HG02973 (cell line): ENCODE measurements around the gene C19orf12.

Experiments
- ATAC-seq: cut with Tn5 transposase; IDR thresholded peaks from one replicate; pipeline ENCODE4 v1.9.1; 2021; ENCODE audit warnings: moderate library complexity; ENCODE audit not compliant: unreplicated experiment

The C19orf12 gene

DNA sequence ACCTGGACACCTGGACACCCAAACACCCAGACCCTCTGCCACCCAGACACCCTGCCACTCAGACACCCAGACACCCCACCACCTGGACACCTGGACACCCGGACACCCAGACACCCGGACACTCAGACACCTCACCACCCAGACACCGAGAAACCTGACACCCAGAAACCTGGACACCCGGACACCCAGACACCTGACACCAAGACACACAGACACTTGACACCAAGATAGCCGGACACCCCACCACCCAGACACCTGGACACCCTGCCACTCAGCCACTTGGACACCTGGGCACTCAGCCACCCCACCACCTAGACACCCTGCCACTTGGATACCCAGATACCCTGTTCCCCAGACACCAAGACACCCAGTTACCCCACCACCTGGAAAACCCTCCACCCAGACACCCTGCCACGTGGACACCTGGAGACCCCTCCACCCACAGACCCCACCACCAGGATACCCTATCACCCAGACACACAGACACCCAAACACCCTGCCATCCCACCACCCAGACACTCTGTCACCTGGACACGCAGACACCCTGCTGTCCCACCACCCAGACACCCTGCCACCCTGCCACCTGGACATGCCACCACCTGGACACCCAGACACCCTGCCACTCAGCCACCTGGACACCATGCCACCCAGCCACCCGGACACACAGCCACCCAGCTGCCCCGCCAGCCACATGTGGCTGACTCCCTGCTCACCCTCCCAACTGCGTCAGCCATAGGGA lies 17.4 kb downstream of the C19orf12 start:
- ATAC-seq, result no peak

DNA sequence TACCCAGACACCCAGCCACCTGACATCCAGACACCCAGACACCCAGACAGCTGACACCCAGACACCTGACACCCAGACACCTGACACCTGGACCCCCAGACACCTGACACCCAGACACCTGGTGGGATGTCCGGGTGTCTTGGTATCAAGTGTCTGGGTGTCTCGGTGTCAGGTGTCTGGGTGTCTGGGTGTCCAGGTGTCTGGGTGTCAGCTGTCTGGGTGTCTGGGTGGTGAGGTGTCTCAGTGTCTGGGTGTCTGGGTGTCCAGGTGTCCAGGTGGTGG lies 18.6 kb downstream of the C19orf12 start:
- ATAC-seq, result no peak

DNA sequence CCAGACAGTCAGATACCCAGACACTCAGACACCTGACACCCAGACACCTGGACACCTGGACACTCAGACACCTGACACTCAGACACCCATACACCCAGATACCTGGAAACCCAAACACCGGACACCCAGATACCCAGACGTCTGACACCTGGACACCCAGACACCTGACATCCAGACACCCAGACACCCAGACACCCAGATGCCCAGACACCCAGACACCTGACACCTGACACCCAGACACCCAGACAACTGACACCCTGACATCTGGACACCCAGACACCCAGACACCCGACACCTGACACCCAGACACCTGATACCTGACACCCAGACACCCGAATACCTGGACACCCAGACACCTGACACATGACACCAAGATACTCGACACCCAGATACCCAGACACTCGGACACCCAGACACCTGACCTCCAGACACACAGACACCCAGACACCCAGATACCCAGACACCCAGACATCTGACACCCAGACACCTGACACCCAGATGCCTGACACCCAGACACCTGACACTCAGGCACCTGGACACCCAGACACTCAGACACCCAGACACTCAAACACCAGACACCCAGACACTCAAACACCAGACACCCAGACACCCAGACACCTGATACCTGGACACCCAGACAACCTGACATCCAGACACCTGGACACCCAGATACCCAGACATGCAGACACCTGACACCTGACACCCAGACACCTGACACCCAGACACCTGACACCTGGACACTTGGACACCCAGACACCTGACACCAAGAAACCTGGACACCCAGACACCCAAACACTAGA lies 19.1 kb downstream of the C19orf12 start:
- ATAC-seq, result no peak

DNA sequence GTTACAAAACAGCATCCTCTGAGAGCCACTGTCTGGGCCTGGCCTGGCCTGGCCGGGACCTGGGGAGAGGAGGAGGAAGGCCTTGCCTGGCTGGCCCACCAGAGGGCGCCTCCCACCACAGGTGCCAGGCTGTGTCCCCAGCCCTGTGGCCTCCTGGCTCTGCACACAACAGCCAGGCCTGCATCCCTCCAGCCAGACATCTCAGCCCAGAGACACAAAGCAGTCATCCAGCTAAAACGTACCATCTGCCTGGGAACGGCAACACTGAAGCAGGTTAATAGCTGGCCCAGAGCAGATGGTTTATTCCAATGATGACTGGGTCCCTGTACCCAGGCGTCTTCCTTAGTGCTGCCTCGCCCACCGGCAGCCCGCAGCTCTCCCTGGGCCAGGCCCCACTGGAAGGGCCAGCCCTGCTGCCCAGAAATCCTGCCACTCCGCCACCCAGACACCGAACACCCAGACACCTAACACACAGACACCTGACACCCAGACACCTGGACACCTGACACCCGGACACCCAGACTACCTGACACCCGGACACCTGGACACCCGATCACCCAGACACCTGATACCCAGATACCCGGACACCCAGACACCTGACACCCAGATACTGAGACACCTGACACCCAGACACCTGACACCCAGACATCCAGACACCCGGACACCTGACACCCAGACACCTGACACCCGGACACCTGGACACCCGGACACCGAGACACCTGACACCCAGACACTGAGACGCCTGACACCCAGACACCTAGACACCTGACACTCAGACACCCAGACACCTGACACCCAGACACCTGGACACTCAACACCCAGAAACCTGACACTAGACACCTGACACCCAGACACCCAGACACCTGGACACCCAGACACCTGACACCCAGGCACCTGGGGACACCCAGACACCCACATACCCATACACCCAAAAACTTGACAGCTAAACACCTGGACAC lies 20.1 kb downstream of the C19orf12 start:
- ATAC-seq, result peak; percentile 89

DNA sequence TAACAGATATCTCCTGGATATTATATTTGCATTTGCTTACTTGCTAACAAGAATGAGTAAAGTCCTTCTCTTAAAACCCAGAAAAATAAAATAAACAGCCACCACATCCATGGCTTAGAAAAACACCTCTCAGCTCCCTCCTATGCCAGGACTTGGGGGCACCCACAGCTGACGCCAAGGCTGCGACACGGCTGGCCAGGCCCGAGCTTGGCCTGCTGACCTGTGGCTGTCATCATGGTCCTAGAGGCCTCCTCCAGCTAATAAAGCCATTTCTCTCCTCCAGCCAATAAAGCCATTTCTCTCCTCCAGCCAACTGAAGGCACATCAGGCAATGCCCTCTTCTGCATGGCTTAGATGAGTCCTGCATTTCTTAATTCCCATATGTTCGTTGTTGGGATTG lies 20.9 kb downstream of the C19orf12 start:
- ATAC-seq, result no peak

DNA sequence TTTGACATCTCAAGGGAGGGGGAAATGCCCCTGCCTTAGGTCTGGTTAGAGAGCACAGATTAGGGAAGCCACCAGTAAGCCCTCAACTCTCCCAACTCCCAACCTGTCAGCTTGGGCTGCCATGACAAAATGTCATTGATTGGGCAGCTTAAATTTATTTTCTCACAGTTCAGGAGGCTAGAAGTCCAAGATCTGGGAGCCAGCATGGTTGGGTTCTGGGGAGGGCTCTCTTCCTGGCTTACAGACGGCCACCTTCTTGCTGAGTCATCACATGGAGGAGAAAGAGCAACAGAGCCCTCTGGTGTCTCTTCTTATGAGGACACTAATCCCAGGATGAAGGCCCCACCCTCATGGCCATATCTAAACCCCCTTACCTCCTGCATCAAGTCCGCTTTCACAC lies 24.2 kb downstream of the C19orf12 start:
- ATAC-seq, result no peak

DNA sequence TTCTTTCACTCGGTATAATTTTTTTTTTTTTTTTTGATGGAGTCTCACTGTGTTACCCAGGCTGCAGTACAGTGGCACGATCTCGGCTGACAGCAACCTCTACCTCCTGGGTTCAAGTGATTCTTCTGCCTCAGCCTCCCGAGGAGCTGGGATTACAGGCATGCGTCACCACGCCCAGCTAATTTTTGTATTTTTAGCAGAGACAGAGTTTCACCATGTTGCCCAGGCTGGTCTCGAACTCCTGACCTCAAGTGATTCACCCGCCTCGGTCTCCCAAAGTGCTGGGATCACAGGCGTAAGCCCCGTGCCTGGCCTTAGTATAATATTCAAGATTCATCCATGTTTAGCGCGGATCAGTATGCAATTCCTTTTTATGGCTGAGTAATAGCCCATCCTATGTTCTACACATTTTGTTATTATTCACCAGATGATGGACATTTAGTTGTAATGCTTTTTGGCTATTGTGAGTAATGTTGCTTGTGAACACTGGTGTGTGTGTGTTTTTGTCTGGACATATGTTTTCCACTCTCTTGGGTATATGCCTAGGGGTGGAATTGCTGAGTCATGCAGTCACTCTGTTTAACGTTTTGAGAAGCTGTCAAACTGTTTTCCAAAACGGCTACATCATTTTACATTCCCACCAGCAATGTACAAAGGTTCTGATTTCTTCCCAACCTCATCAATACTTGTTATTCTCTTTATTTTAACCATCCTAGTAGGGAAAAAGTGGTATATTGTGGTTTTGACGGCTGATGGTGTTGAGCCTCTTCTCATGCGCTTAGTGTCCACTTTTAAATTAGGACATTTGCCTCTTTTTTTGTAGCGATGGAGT lies 26.9 kb downstream of the C19orf12 start:
- ATAC-seq, result no peak

DNA sequence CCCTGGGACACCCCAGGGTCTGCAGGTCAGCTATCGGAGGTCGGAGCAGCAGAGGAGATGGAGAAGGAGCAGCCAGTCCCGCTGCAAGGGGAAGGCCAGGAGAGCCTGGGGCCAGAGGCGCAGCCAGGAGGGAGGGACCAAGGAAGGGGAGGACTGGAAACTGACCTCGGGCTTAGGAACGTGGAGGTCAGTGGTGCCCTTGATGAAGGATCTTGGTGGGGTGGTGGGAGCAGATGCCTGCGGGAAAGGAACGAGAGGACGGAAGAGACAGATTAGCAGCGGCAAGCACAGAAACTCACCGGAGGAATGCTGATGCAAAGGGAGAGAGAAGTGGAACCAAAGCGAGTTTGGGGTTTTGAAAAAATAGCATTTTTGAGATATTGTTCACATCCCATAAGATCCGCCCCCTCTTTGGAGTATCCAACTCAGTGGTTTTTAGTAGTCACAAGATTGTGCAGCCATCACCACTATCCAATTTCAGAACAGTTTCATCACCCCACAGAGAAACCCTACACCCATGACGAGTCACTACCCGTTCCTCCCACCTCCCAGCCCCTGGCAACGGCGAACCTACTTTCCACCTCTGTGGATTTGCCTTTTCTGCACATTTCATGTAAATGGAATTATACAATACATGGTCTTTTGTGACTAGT lies 27.7 kb downstream of the C19orf12 start:
- ATAC-seq, result no peak

DNA sequence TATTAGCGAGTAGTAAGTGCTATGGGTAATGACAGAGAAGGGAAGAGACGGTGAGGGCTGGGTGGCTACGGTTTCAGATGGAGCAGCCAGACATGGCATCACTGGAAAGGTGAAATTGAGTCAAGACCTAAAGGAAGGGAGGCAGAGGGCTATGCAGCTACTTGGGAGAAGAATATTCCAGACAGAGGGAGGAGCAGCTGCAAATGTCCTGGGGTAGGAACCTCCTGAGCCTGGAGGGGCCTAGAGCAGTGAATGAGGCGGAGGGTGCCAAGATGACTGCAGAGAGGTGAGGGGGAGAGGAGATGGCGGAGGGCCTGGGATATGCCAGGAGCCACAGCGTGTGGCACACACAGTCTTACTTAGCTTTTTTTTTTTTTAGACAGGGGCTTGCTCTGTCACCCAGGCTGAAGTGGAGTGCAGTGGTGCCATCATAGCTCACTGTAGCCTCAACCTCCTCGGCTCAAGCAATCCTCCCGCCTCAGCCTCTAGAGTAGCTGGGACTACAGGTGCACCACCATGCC lies 28.7 kb downstream of the C19orf12 start:
- no peak for ATAC-seq

DNA sequence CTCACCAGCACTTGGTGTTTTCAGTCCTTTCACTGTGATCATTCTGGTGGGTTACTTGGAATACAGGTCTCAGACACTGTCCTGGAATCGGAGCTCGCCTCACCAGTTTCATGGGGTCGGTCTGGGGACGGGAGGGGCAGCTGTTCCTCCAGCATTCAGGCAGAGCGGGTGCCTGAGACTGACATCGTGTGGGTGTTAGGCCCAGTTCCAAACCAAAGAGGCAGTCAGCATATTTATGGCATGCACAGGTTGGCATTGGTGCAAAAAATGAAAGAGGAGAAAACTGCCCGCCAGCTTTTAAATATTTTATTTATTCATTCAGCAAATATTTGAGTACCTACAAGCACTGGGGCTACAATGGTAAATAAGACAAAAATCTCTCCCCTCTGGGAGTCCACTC lies 29.7 kb downstream of the C19orf12 start:
- no peak for ATAC-seq

DNA sequence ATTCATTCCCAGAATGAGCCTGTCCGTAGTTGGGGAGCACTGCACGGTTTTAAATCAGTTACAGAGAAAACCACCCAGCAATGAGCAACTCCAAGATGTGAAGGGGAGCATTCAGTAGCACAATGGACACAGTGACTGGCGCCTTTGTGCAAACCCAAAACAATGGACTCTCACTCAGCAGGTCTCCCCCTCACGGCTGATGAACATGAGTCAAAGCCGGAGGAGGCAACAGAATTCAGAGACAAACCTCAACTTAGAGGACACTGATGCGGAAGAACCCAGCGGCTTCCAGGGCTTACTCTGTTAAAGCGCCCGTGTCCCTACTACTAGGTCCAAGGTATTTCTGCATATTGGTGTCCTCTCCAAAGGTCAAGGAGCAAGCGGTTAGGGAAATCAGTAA lies 32.1 kb downstream of the C19orf12 start:
- no peak for ATAC-seq

DNA sequence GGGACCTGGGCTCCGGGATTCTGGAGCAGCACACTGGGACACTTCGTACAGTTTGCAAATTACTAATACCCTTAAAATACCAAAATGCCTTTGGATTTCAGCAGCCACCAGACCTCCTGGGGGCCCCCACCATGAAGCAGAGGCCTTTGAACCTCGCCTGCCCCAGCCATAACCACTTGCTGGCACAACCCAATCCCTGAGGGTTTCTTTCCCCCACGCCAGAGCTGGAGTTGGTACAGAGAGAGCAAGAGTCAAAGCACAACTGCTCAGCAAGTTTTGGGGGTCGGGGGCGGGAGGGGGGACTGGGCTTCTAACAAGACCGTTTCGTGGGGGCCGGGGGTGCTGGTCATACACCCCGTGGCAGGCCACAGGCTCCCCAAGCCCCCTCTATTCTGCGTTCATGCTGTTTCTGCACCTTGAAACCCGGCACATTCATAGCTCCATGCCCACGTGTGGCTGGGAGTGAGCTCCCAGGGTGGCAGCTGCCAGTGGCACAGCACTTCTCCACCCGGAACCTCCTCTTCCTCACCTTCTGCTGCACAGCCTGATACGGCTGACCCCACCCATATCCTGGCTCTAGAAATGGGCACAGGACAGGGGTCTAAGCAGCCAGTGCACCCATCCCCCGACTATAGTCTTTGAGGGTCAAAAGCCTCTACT lies 32.7 kb downstream of the C19orf12 start:
- ATAC-seq, result no peak

DNA sequence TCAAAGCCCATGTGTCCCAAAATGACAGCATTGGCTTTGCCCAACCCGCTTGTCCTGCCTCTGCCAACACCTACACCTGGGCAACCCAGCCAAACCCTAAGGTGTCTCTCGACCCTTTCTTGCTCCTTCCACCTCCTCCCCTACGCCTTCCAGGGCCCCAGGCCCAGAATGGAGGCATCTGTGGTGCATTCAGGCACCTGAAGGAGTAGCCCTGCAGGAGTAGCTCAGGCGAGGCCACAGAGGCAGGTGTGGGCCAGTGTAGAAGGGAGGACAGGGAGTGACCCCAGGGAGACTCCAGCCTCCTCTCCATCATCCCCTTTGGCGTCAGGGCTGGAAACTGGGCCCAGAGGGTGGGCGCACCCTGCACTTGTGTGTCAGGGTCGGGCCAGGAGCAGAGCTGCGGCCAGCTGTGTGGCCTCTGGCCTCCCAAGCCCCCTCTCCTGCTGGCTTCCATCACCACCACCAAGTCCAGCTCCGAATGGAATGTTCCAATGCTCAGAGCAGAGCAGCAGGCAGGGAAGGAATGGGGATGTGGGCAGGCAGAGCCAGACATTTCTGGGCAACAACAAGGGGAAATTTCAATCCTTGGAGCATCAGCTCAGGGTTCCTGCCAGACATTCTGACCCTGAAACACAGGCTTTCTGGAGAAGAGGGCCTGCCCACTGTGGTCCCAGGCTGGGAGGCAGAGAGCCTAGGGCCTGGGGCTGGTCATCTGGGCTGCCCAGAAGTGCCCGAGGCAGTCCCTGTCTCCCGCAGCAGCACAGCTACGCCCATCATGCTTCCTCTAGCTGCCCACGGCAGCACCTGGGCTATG lies 33.4 kb downstream of the C19orf12 start:
- no peak for ATAC-seq

DNA sequence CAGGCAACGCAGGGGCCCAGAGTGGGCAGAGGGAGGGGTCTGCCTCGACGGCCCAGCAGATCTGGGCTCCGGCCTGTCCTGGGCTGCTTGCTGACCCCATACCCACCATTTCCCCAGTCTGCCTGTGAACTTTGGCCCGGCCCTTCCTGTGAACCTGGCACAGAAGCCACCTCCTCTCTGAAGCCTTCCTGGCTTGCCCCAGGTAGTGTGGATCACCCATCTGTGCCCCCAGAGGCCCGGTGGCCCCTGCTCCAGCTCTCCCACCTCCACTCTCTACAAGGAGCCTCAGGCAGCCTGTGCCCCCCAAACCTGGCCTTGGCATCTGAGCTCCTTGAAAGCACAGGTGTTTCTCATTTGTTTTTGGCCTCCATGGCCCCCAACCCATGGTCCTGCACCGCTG lies 34.1 kb downstream of the C19orf12 start:
- no peak for ATAC-seq

DNA sequence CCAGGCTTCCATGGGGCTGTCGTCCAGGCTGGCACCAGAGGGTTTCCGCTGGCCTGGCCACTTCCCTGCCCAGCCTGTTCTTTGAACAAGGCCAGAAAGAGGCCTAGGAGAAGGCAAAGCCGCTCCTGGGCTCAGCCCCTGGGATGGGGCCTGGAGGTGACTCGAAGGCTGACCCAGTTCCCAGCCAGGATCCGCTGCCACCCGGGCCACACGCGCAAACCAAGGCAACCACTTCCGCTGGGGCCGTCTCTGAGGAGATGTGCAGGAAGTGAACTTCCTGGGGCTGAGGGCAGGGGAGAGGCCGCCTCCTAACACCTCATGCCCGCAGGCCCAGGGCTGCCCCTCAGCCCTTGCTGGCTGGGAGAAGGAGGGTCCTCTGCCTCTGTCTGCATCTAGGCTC lies 34.6 kb downstream of the C19orf12 start:
- no peak for ATAC-seq

DNA sequence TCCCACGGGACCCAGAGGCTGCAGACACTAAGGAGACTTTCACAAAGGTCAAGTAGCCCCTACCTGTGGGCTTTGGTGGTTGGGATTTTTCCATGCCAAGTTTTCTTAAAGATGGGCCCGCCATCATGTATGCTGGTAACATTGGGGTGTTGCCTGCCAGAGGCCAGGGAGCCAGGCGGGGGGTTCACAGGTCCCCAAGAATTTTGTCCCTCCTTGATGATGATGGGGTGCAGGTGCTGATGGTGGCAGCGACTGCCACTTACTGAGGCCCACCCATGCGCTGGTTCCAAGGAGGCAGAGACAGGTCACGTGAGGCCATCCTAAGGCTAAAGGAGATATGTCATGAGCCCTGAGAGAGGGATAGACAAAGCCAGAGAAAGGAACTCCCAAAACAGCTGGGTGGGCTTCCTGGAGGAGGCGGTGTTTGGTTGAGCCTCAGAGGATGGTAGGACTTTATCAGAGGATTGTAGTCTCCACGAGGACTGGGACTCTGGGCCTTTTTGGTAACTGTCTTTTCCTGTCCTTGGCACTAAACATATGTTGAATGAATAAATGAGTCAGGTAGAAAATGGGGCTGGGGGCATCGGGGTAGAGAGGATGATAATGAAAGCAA lies 35.4 kb downstream of the C19orf12 start:
- no peak for ATAC-seq

DNA sequence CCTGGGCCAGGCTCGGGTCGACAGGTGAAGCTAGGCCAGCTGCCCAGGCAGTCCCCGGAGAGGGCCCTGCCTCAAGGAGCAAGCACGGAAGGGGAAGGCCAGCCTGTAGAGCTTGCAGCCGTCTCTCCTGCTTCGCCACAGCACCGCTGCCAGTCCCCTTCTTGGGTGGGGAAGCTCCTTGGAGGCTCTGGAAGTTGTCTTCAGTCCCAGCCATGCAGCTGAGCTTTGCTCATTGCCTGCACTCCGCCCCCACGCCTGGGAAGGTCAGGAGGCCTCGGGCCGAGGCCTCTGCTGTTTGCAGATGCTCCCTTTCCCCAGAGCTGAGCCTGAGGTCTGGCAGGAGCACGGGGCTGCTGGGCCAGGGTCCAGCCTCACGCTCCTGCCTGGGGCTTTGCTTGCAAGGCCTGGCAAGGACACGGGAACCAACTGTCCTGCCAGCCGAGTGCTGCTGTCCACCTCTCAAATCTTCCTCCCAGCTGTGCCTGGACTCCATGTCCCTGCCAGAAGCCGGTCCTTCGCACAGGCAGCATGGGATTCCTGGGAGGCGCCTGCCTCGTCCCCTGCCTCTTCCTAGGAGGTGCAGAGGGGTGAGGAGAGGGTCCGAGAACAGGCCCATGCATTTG lies 36.5 kb downstream of the C19orf12 start:
- ATAC-seq, result no peak
